Fibroblast of lung (primary cell): ENCODE data around the gene KRT25.

Experiments
- EZH2 ChIP-seq: IDR thresholded peaks from 2 replicates; pipeline ENCODE4 v1.5.1; 2012; ENCODE audit warnings: low read length, control low read depth, mild to moderate bottlenecking; ENCODE audit errors: missing control alignments
- TF ChIP-seq, protein P1 (sequence below), 2 donors: IDR thresholded peaks in 1 of 2; conservative IDR thresholded peaks in 1 of 2; 1 replicate in 1 of 2; 2 replicates in 1 of 2; pipeline ENCODE4 v1.5.1; 2011 to 2012; ENCODE audit warnings: low read length in 2 of 2, control low read depth in 1 of 2, inconsistent platforms in 1 of 2, low read depth in 1 of 2, mild to moderate bottlenecking in 1 of 2

DNA sequence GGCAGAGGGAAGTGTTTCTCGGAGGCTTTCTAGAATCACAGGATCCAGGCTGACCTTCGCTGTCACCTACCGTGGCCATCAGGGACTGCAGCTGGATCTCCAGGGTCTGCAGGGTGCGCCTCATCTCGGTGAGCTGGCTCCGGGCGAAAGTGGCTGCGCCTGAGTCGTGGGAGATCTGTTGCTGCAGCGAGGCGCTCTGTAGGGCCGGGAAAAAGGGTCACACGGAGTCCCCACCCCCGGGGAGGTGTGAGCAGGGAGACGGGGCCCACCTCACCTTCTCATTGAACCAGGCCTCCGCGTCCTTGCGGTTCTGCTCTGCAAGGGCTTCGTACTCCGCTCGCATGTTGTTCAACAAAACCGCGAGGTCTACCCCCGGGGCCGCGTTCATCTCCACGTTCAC is 41.7 kb upstream of the KRT25 start:
- TF ChIP-seq, protein P1, sequence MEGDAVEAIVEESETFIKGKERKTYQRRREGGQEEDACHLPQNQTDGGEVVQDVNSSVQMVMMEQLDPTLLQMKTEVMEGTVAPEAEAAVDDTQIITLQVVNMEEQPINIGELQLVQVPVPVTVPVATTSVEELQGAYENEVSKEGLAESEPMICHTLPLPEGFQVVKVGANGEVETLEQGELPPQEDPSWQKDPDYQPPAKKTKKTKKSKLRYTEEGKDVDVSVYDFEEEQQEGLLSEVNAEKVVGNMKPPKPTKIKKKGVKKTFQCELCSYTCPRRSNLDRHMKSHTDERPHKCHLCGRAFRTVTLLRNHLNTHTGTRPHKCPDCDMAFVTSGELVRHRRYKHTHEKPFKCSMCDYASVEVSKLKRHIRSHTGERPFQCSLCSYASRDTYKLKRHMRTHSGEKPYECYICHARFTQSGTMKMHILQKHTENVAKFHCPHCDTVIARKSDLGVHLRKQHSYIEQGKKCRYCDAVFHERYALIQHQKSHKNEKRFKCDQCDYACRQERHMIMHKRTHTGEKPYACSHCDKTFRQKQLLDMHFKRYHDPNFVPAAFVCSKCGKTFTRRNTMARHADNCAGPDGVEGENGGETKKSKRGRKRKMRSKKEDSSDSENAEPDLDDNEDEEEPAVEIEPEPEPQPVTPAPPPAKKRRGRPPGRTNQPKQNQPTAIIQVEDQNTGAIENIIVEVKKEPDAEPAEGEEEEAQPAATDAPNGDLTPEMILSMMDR (conservative IDR thresholded peaks at IDR 0.05 in 1 of 2, IDR thresholded peaks at IDR 0.05 in 1 of 2; ENCODE audit: low read depth in 1 of 2, low read length in 2 of 2): no peak
- TF ChIP-seq EZH2: no peak
